Kidney glomerular epithelial cell (primary cell): ENCODE results near the gene SPHK2.

ENCODE experiments used
- DNase-seq: peaks from one replicate; lab custom pipeline; 2025; lab: John Stamatoyannopoulos, UW

Gene SPHK2

GRCh38 chr19:48603850-48604249 is 15.5 kb upstream of the SPHK2 start:
- DNase-seq: no peak

- no peak for DNase-seq
These were observed 12.6 kb upstream of the SPHK2 start, which contains the start of gene SPACA4 for GRCh38 chr19:48606463-48607358. Gene SPACA4, plus strand, starts transcription at chr19:48606742. Its CDS starts 237 bp downstream, at chr19:48606979.

DNA sequence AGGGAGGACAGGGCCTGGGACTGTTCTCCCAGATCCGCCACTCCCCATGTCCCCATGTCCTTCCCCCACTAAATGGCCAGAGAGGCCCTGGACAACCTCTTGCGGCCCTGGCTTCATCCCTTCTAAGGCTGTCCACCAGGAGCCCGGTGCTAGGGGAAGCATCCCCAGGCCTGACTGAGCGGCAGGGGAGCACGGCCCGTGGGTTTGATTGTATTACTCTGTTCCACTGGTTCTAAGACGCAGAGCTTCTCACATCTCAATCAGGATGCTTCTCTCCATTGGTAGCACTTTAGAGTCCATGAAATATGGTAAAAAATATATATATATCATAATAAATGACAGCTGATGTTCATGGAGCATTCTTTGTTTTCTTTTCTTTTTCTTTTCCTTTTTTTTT is 11.9 kb upstream of the SPHK2 start:
- no peak for DNase-seq

DNA sequence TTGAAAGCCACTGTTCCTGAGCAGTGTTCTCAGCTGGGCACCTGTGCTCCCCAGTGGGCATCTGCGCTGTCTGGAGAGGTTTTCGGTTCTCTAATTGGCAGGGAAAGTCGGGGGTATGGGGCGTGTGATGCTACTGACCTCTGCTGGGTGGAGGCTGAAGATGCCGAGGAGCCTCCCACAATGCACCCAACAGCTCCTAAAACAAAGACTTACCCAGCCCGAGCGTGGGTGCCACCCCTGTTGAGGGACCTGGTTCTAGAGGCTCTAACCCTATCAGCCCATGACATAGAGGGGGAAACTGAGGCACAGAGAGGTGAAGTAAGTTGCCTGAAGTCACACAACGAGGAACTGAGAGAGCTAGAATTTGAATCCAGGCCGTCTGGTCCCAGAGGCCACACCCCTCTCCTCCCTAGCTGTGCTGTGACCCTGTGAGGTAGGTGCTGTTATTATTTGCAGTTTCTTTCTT is 10.5 kb upstream of the SPHK2 start:
- DNase-seq: no peak

DNA sequence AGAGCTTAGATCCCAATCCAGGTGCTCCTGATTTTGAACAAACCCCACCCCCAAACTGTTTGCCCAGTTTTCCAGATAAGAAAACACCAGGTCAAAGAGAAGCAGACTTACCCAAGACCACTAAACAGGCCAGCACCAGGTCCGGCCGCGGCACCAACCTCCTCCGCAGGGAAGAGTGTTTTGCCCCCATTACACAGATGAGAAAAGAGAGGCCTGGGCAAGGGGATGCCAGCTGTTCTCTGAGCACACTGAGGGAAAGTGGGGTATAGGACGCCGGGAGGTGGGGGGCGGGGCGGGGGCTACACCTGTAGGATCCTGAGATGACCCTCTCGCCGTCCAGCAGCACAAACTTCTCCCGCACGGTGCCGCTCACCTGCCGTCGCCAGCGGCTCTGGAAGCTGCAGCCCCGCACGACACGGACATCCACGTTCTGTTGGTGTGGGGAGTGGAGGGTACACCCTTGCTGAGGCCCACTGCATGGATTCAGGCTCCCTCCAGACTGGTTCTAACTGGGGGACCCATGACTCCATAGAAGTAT is 9.7 kb upstream of the SPHK2 start:
- no peak for DNase-seq

DNA sequence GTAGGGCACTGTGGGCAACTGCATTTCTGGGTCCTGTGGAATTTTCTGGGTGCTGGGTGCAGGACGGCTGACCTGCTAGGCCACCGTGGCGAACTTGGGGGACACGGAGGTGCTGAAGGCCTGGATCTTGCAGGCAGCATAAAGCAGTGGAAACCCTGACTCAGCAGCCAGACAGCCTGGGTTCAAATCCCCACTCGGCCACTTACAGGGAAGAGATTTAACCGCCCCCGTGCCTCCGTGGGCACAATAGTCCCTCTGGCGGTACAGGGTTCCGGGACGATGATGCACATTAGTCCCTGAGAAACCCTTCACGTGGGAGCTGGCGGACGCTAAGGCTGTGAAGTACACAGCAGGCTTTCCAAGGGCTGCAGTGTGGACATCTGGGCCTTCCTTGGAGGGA is 7.4 kb upstream of the SPHK2 start:
- DNase-seq: no peak

DNA sequence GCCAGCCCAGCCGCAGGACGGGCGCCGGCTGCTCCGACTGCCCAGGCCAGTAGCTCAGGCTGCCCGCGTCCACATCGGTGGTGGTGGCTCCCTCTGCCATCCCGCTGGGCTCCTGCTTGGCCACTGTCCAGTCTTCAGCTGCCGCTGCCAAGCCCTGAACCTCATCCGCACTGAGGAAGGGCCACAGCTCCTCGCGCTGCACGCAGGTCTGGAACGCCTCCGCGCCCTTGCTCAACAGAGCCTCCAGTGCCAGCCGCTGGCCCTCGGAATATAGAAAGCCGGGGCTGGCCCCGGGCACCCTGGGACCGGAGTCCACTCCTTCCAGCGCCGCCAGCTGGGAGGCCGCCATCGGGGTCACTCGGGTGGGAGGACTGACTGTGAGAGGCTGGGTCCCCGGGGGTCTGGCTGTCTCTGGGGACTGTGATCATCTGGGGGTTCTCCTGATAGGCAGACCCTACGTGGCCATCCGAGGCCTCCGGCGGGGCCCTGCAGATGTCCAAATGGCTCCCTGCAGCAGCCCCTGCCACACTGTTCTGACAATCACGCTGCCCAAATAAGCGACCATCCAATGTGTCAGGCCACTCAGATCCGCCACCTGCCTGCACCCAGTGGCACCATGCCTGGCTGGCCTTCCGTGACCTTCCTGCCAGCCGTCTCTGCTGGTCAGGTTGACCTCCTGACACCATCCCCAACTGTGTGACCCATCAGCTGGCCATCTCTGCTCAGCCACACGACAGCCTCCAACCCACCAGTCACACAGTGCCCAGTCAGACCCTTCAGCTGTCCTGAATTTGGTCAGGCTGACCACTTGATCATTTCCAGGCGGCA is 6.1 kb upstream of the SPHK2 start:
- no peak for DNase-seq

GRCh38 chr19:48613852-48614435 is 5.4 kb upstream of the SPHK2 start:
- DNase-seq: no peak

- DNase-seq: no peak
These were observed 4.7 kb upstream of the SPHK2 start, which contains the start of gene FAM83E for GRCh38 chr19:48614436-48615230. Gene FAM83E, minus strand, starts transcription at chr19:48615076. Its CDS starts 1,704 bp downstream, at chr19:48613372.

- no peak for DNase-seq
These were observed 3.9 kb upstream of the SPHK2 start for GRCh38 chr19:48615231-48616040.

DNA sequence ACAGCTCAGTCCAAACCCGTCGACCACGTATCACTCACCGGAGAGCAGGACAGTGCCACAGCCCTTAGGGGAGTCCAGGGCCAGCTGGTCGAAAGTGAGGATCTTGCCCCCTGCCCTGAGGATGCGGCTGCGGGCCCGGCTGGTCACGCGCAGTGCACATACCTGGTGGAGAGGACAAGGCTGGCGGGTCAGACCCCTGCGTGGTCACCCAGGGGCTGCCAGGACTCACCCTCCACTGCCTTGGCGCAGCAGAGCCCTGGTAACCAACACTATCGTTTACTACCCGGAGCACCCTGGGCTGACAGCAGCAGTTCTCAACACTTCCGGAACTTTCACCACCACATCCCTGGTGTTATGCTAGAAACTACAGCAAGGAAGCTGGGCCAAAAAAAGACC is 3.3 kb upstream of the SPHK2 start:
- DNase-seq: no peak

DNA sequence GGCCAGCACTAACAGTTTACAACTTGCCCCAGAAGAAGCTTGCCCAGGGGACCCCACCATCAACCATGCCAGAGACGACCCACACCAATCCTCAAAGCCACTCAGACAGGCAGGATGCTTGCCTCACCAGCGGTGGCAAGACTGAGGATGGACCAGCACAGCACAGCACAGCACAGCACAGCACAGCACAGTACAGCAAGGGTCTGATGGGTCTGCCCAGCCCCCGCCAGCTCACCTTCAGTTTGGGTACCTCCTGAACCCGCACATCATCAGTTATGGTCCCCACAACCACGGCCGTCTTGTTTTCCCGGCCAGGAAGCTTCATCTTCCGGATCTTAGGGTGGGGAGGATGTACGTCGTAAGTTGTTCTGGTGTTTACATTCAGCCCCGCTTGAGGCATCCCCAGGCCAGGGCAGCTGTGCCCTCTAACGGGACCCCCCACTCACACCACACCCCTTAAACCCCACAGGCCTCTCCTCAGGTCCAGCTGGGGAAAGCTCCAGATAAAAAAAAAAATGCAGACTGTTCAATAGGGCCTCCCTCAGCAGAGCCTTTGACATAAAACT is 2.7 kb upstream of the SPHK2 start:
- DNase-seq: no peak

DNA sequence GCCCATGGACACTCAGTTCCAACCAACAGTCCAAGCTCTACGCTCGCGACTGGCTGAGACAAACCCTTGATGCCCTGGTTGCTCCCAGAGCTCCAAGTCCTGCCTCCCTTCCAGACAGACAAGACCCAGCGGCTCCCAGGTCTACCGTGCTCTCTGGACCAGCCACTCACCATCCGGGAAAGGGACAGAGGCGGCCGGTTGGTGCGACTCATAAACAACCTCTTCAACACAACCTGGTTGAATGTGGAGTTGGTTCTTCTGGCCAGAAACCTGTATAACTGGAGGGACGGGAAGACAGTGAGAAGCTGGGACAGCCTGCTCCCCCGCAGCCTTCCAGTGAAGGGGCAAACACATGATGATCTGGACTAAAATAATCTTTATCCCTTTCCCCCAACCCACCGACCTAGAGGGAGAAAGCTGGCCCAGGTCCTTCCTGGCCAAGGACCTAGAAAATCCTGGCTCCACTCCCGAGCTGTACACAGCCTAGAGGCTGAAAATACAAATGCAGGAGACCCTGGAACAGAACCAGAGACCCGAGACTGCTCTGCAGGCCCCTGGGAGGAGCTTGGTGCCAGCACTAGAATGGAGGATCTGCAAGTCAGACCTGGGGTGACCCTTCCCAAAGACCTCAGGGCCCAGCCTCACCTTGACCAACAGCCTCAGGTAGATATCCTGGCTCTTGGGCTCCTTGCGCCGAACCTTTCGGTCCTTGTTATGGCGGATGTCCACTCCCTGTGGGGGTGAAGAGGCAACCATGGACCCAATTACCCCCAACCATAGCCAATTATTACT is 2.0 kb upstream of the SPHK2 start:
- DNase-seq: no peak

DNA sequence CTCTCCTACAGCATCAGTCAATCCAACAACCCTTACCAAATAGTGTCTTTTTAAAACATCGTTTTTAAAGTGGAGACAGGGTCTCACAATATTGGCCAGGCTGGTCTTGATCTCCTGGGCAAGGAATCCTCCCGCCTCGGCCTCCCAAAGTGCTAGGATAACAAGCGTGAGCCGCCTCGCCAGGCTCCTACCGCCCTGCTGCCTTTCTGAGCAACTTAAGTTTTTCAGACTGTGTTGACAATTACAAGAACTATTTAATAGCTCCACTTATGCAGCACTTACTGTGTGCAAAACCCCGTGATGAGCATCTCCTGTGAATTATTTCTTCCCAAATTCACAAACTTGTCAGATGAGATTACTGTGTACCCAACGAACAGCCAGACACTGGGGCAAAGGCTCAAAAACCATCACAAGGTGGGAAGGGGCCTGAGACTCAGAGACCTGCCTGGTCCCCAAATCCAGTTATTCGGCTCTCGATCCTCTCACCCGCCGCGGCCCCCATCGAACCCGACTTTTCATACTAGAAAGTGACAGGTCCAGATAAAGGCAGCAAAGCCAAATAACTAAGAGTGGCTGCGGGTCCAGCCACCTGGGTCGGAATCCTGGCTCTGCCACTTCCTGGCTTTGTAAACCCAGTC is 909 bp upstream of the SPHK2 start:
- no peak for DNase-seq

- no peak for DNase-seq
These were observed 633 bp downstream of the SPHK2 start for GRCh38 chr19:48619692-48620585.

GRCh38 chr19:48623556-48624066 is 4.3 kb downstream of the SPHK2 start:
- no peak for DNase-seq

GRCh38 chr19:48624067-48624594 is 4.8 kb downstream of the SPHK2 start:
- peak; percentile 96 for DNase-seq
